ENCODE results near the gene LGALS1.

GRCh38 chr22:37701141-37701786, 25.8 kb downstream of the LGALS1 start:
- TF ChIP-seq TAF1 (IDR thresholded peaks at IDR 0.05; ENCODE audit: low read depth, low read length) (no peak), POLR2AphosphoS5 (IDR thresholded peaks at IDR 0.05; ENCODE audit: low read depth, low read length) (no peak), POLR2A (IDR thresholded peaks at IDR 0.05; ENCODE audit: low read depth, low read length) (no peak), POU2F2 (IDR thresholded peaks at IDR 0.05; ENCODE audit: low read depth, low read length) (no peak), SPI1 (IDR thresholded peaks at IDR 0.05; ENCODE audit: low read depth, low read length) (no peak), PAX5 (IDR thresholded peaks at IDR 0.05; ENCODE audit: insufficient read depth, low read length, severe bottlenecking) (no peak)
